H9 (cell line): Measurements from ENCODE around the gene MADCAM1. TPM values are rescaled to one million over a fixed set of nuclear protein-coding genes. Genes with fewer than 3 reads are reported as not detected.

Experiments
- DNase-seq: peaks from one replicate; pipeline ENCODE4 v3.0.0-alpha.2; 2017
- H2AFZ ChIP-seq: one replicate; pipeline ENCODE4 v1.6.1; 2013; ENCODE audit warnings: mild to moderate bottlenecking, low read length, control low read depth, moderate library complexity
- H2AK5ac ChIP-seq: 2 replicates; pipeline ENCODE4 v1.6.1; 2013; ENCODE audit warnings: low read length, control low read depth, mixed read lengths; ENCODE audit not compliant: insufficient read length
- H2BK120ac ChIP-seq: one replicate; pipeline ENCODE4 v1.6.1; 2013; ENCODE audit warnings: low read depth, mild to moderate bottlenecking, low read length, control low read depth, inconsistent platforms; ENCODE audit not compliant: poor library complexity, severe bottlenecking
- H2BK12ac ChIP-seq: 2 replicates; pipeline ENCODE4 v1.6.1; 2013; ENCODE audit warnings: low read length, control low read depth, mixed read lengths, low read depth; ENCODE audit not compliant: insufficient read length
- H2BK15ac ChIP-seq: 2 replicates; pipeline ENCODE4 v1.6.1; 2013; ENCODE audit warnings: low read depth, low read length, control low read depth
- H2BK20ac ChIP-seq: one replicate; pipeline ENCODE4 v1.6.1; 2013; ENCODE audit warnings: low read depth, mild to moderate bottlenecking, low read length, control low read depth, inconsistent platforms; ENCODE audit not compliant: poor library complexity, severe bottlenecking
- H2BK5ac ChIP-seq: 2 replicates; pipeline ENCODE4 v1.6.1; 2013; ENCODE audit warnings: low read length, control low read depth, mixed read lengths; ENCODE audit not compliant: insufficient read length
- H3K14ac ChIP-seq: 2 replicates; pipeline ENCODE4 v1.6.1; 2013; ENCODE audit warnings: low read length, control low read depth; ENCODE audit not compliant: insufficient read depth
- H3K18ac ChIP-seq: 2 replicates; pipeline ENCODE4 v1.6.1; 2013; ENCODE audit warnings: low read depth, mild to moderate bottlenecking, mixed read lengths, low read length, control low read depth; ENCODE audit not compliant: insufficient read length
- H3K23ac ChIP-seq: 2 replicates; pipeline ENCODE4 v1.6.1; 2013; ENCODE audit warnings: low read length, control low read depth, mixed read lengths, low read depth; ENCODE audit not compliant: insufficient read length
- H3K23me2 ChIP-seq: 2 replicates; pipeline ENCODE4 v1.6.1; 2013; ENCODE audit warnings: low read depth, mild to moderate bottlenecking, mixed read lengths, low read length, control low read depth; ENCODE audit not compliant: insufficient read length, poor library complexity, severe bottlenecking
- H3K27ac ChIP-seq: 2 replicates; pipeline ENCODE4 v1.5.1; 2013; ENCODE audit warnings: low read length, control low read depth, mixed read lengths, low read depth; ENCODE audit not compliant: insufficient read length
- H3K27me3 ChIP-seq: 2 replicates; pipeline ENCODE4 v1.6.1; 2013; ENCODE audit warnings: low read length, control low read depth, inconsistent platforms; ENCODE audit not compliant: insufficient read depth
- H3K4ac ChIP-seq: 2 replicates; pipeline ENCODE4 v1.6.1; 2013; ENCODE audit warnings: low read depth, mild to moderate bottlenecking, control low read depth, inconsistent platforms, low read length, moderate library complexity
- H3K4me1 ChIP-seq: 2 replicates; pipeline ENCODE4 v1.6.1; 2013; ENCODE audit warnings: low read length, control low read depth, inconsistent platforms; ENCODE audit not compliant: insufficient read depth
- H3K4me2 ChIP-seq: 2 replicates; pipeline ENCODE4 v1.6.1; 2013; ENCODE audit warnings: low read length, control low read depth, mixed read lengths; ENCODE audit not compliant: insufficient read length, insufficient read depth
- H3K56ac ChIP-seq: 2 replicates; pipeline ENCODE4 v1.6.1; 2013; ENCODE audit warnings: low read depth, mild to moderate bottlenecking, mixed read lengths, low read length, control low read depth; ENCODE audit not compliant: insufficient read length
- H3K79me1 ChIP-seq: 2 replicates; pipeline ENCODE4 v1.6.1; 2013; ENCODE audit warnings: low read depth, mild to moderate bottlenecking, moderate library complexity, low read length, control low read depth, inconsistent platforms; ENCODE audit not compliant: insufficient read depth, poor library complexity, severe bottlenecking
- H3K79me2 ChIP-seq: 2 replicates; pipeline ENCODE4 v1.6.1; 2013; ENCODE audit warnings: low read length, control low read depth, inconsistent platforms; ENCODE audit not compliant: insufficient read depth
- H3K9ac ChIP-seq: 2 replicates; pipeline ENCODE4 v1.6.1; 2013; ENCODE audit warnings: low read length, control low read depth, mixed read lengths; ENCODE audit not compliant: insufficient read length; ENCODE audit errors: extremely low read depth
- H3K9me3 ChIP-seq: one replicate; pipeline ENCODE4 v1.6.1; 2013; ENCODE audit warnings: low read depth, low read length, inconsistent platforms; ENCODE audit not compliant: control insufficient read depth
- H3T11ph ChIP-seq: one replicate; pipeline ENCODE4 v1.6.1; 2013; ENCODE audit warnings: mild to moderate bottlenecking, low read length, control low read depth, inconsistent platforms
- H4K20me1 ChIP-seq: one replicate; pipeline ENCODE4 v1.6.1; 2013; ENCODE audit not compliant: control insufficient read depth, insufficient read length, insufficient read depth
- H4K5ac ChIP-seq: 2 replicates; pipeline ENCODE4 v1.6.1; 2013; ENCODE audit warnings: low read depth, mild to moderate bottlenecking, mixed read lengths, low read length, control low read depth; ENCODE audit not compliant: insufficient read length
- H4K8ac ChIP-seq: replicated peaks from 2 replicates; pipeline ENCODE4 v1.6.1; 2013; ENCODE audit warnings: low read length, control low read depth, mixed read lengths, low read depth; ENCODE audit not compliant: insufficient read length
- H4K91ac ChIP-seq: 2 replicates; pipeline ENCODE4 v1.6.1; 2013; ENCODE audit warnings: low read depth, mild to moderate bottlenecking, moderate library complexity, mixed read lengths, low read length, control low read depth; ENCODE audit not compliant: insufficient read length
- H3K27ac Mint-ChIP-seq, 3 experiments: 2 replicates in 2 of 3; 3 replicates in 1 of 3; pipeline ENCODE4 v1.8.0; 2020 to 2021; ENCODE audit warnings: mixed read lengths in 3 of 3, mild to moderate bottlenecking in 1 of 3, moderate library complexity in 1 of 3
- H3K27me3 Mint-ChIP-seq: 2 replicates; pipeline ENCODE4 v1.8.0; 2021; ENCODE audit warnings: low read depth, mild to moderate bottlenecking, moderate library complexity, mixed read lengths
- H3K36me3 Mint-ChIP-seq, 3 experiments: 2 replicates in 2 of 3; 3 replicates in 1 of 3; pipeline ENCODE4 v1.8.0; 2020 to 2021; ENCODE audit warnings: low read depth in 3 of 3, mixed read lengths in 3 of 3; ENCODE audit not compliant: insufficient read depth in 1 of 3
- H3K4me1 Mint-ChIP-seq, 2 experiments: 2 replicates each; pipeline ENCODE4 v1.8.0; 2020; ENCODE audit warnings: mixed read lengths in 2 of 2
- H3K4me3 Mint-ChIP-seq, 2 experiments: 2 replicates in 1 of 2; 3 replicates in 1 of 2; pipeline ENCODE4 v1.8.0; 2020 to 2021; ENCODE audit warnings: mild to moderate bottlenecking in 2 of 2, mixed read lengths in 2 of 2, moderate library complexity in 1 of 2
- H3K9me3 Mint-ChIP-seq, 2 experiments: 2 replicates in 1 of 2; 3 replicates in 1 of 2; pipeline ENCODE4 v1.8.0; 2020; ENCODE audit warnings: mild to moderate bottlenecking in 2 of 2, mixed read lengths in 2 of 2, moderate library complexity in 1 of 2
- CTCF ChIP-seq: fragments of 200-600 bp; sonication (generic); conservative IDR thresholded peaks from 3 replicates; pipeline ENCODE4 v1.8.0; 2021; ENCODE audit warnings: antibody characterized with exemption, mild to moderate bottlenecking
- WGBS: extraction: QIAGEN DNeasy Blood & Tissue Kit; methylation state at CpG from one replicate; pipeline ENCODE4 v1.1.7; 2013; ENCODE audit warnings: missing lambda C conversion rate, low lambda C conversion rate, mixed read lengths; ENCODE audit not compliant: insufficient read length; ENCODE audit errors: extremely low coverage; 5-methylcytosine and 5-hydroxymethylcytosine counted together
- total RNA-seq: library from RNA; stranded (reverse); gene quantifications from 2 replicates; pipeline ENCODE4 v1.2.1, GENCODE V29; 2021

MADCAM1 gene
- total RNA-seq, 1 experiment from 2014 or later = 1.2 TPM

GRCh38 chr19:452829-453228 is 43.5 kb upstream of the MADCAM1 start:
- H3K23me2 ChIP-seq = no peaks in the 10 kb centered on the region
- H2BK5ac ChIP-seq = no peak overlapping the region
- H3K23ac ChIP-seq = no peak overlapping the region
- no peak overlapping the region for H3K9ac ChIP-seq
- no peak overlapping the region for H3K4ac ChIP-seq
- H3K79me2 ChIP-seq = no peaks in the 10 kb centered on the region
- H3K9me3 Mint-ChIP-seq = peaks cover 19 to 26% of the 10 kb centered on the region in 2 experiments
- no peak overlapping the region for H2BK20ac ChIP-seq
- H4K5ac ChIP-seq = no peak overlapping the region
- no peak overlapping the region for H3T11ph ChIP-seq
- H3K4me1 Mint-ChIP-seq = peaks cover 0 to 5% of the 10 kb centered on the region in 2 experiments; a peak in 2 of 4 replicates
- H4K8ac ChIP-seq = no peak overlapping the region
- H3K36me3 Mint-ChIP-seq = peaks cover 4 to 17% (median 14%) of the 10 kb centered on the region in 3 experiments; a peak in 6 of 7 replicates
- no peaks in the 10 kb centered on the region for H3K79me1 ChIP-seq
- H2BK15ac ChIP-seq = no peak overlapping the region
- DNase-seq = no peak
- H4K91ac ChIP-seq = no peak overlapping the region
- no peak overlapping the region for H3K4me3 Mint-ChIP-seq
- H2BK120ac ChIP-seq = no peak overlapping the region
- no peak overlapping the region for H3K56ac ChIP-seq
- no peak overlapping the region for H3K18ac ChIP-seq
- no peaks in the 10 kb centered on the region for H4K20me1 ChIP-seq
- no peak overlapping the region for H2AFZ ChIP-seq
- H2BK12ac ChIP-seq = no peak overlapping the region
- WGBS = no CpG with 5 or more reads among the region's 16 CpGs
- H3K4me1 ChIP-seq = no peaks in the 10 kb centered on the region
- no peak overlapping the region for H2AK5ac ChIP-seq
- H3K27me3 Mint-ChIP-seq = peaks cover 15% of the 10 kb centered on the region
- H3K4me2 ChIP-seq = no peak overlapping the region
- no peaks in the 10 kb centered on the region for H3K27me3 ChIP-seq
- H3K27ac Mint-ChIP-seq = no peak overlapping the region
- TF ChIP-seq CTCF = no peak
- no peak overlapping the region for H3K27ac ChIP-seq
- no peaks in the 10 kb centered on the region for H3K9me3 ChIP-seq
- no peak overlapping the region for H3K14ac ChIP-seq
